Measurements from ENCODE around the gene LNP1. TPM values are rescaled to one million over a fixed set of nuclear protein-coding genes. Genes with fewer than 3 reads are reported as not detected.

Gene LNP1
- total RNA-seq, 2 experiments from 2014 or later, result 0.47 to 0.70 TPM

GRCh38 chr3:100457811-100458210, 56.5 kb downstream of the LNP1 start:
- H3K9me3 Mint-ChIP-seq, result no peaks in the 10 kb centered on the region
- H3K27ac Mint-ChIP-seq, result no peak overlapping the region
- no peak for TF ChIP-seq CTCF (IDR thresholded peaks at IDR 0.05)
- ChIA-PET CTCF (no interaction called here), POLR2A (no interaction called here)
- Histone ChIP-seq H3K27me3 (ENCODE audit: control insufficient read depth in 1 of 2, insufficient read depth in 2 of 2, low read length in 2 of 2) (no peaks in the 10 kb centered on the region), H3K4me3 (ENCODE audit: low read length) (no peak overlapping the region), H3K27ac (ENCODE audit: low read depth in 1 of 2, low read length in 2 of 2) (no peak overlapping the region), H3K9me3 (ENCODE audit: control insufficient read depth in 1 of 2, insufficient read depth in 1 of 2, low read length in 2 of 2) (no peaks in the 10 kb centered on the region), H3K4me1 (ENCODE audit: insufficient read depth, low read length) (no peaks in the 10 kb centered on the region), H3K36me3 (ENCODE audit: insufficient read depth, low read length) (no peaks in the 10 kb centered on the region)
- H3K4me3 Mint-ChIP-seq, result no peak overlapping the region
- DNase-seq (no peak), ATAC-seq (ENCODE audit: poor library complexity) (no peak)
- no peaks in the 10 kb centered on the region for H3K4me1 Mint-ChIP-seq (ENCODE audit: low read depth)
- no peaks in the 10 kb centered on the region for H3K36me3 Mint-ChIP-seq (ENCODE audit: low read depth)
- no peaks in the 10 kb centered on the region for H3K27me3 Mint-ChIP-seq
- intact Hi-C loops (cut with DNase I, micrococcal nuclease), result no loop called here

- H3K27me3 ChIP-seq (ENCODE audit: control insufficient read depth in 1 of 2, insufficient read depth in 2 of 2, low read length in 2 of 2), result no peaks in the 10 kb centered on the region
- no peak overlapping the region for H3K4me3 ChIP-seq (ENCODE audit: low read length)
- H3K27me3 Mint-ChIP-seq, result no peaks in the 10 kb centered on the region
- H3K36me3 Mint-ChIP-seq (ENCODE audit: low read depth), result no peaks in the 10 kb centered on the region
- no peaks in the 10 kb centered on the region for H3K9me3 ChIP-seq (ENCODE audit: control insufficient read depth in 1 of 2, insufficient read depth in 1 of 2, low read length in 2 of 2)
- no peaks in the 10 kb centered on the region for H3K4me1 Mint-ChIP-seq (ENCODE audit: low read depth)
- H3K9me3 Mint-ChIP-seq, result no peaks in the 10 kb centered on the region
- DNase-seq, result no peak
- no peak overlapping the region for H3K4me3 Mint-ChIP-seq
- H3K36me3 ChIP-seq (ENCODE audit: insufficient read depth, low read length), result no peaks in the 10 kb centered on the region
- no peak for ATAC-seq (ENCODE audit: poor library complexity)
- no peak overlapping the region for H3K27ac ChIP-seq (ENCODE audit: low read depth in 1 of 2, low read length in 2 of 2)
- no peak overlapping the region for H3K27ac Mint-ChIP-seq
- intact Hi-C loops (cut with DNase I, micrococcal nuclease), result no loop called here
- ChIA-PET CTCF (no interaction called here), POLR2A (no interaction called here)
- no peaks in the 10 kb centered on the region for H3K4me1 ChIP-seq (ENCODE audit: insufficient read depth, low read length)
- no peak for TF ChIP-seq CTCF (IDR thresholded peaks at IDR 0.05)
Observed at GRCh38 chr3:100458814-100459213, 57.5 kb downstream of the LNP1 start.

GRCh38 chr3:100463002-100463401, 61.7 kb downstream of the LNP1 start:
- Mint-ChIP-seq H3K27ac (no peak overlapping the region), H3K4me3 (no peak overlapping the region), H3K36me3 (ENCODE audit: low read depth) (no peaks in the 10 kb centered on the region), H3K4me1 (ENCODE audit: low read depth) (no peaks in the 10 kb centered on the region), H3K9me3 (no peaks in the 10 kb centered on the region), H3K27me3 (no peaks in the 10 kb centered on the region)
- ChIA-PET POLR2A (no interaction called here), CTCF (interaction anchor here (0.6 to 0.7 kb wide), 2 partner anchors 272 to 1098 kb away, joined by 3 to 4 read pairs; no protein-coding TSS in a partner anchor)
- Histone ChIP-seq H3K4me3 (ENCODE audit: low read length) (no peak overlapping the region), H3K27ac (ENCODE audit: low read depth in 1 of 2, low read length in 2 of 2) (no peak overlapping the region), H3K36me3 (ENCODE audit: insufficient read depth, low read length) (no peaks in the 10 kb centered on the region), H3K4me1 (ENCODE audit: insufficient read depth, low read length) (no peaks in the 10 kb centered on the region), H3K27me3 (ENCODE audit: control insufficient read depth in 1 of 2, insufficient read depth in 2 of 2, low read length in 2 of 2) (no peaks in the 10 kb centered on the region), H3K9me3 (ENCODE audit: control insufficient read depth in 1 of 2, insufficient read depth in 1 of 2, low read length in 2 of 2) (peaks cover 0 to 2% of the 10 kb centered on the region in 2 experiments)
- ATAC-seq (ENCODE audit: poor library complexity) (no peak), DNase-seq (peak in 3 of 14 experiments; percentile 23 to 38 (median 30))
- intact Hi-C loops (cut with DNase I, micrococcal nuclease), result loop anchor here in 1 of 2 experiments (2.0 kb wide), 1 partner anchor 128 kb away; no protein-coding TSS in a partner anchor
- peak; percentile 11 for TF ChIP-seq CTCF (IDR thresholded peaks at IDR 0.05)

All from CD4-positive, alpha-beta T cell (primary cell).